WTC11 (cell line): ENCODE results near the gene ABCA3. TPM values are rescaled to one million over a fixed set of nuclear protein-coding genes. Genes with fewer than 3 reads are reported as not detected.

Experiments
- AR ChIP-seq: fragments of 250-450 bp; sonication (Bioruptor Pico); IDR thresholded peaks from 2 replicates; pipeline ENCODE4 v1.9.0; 2021; ENCODE audit warnings: mild to moderate bottlenecking
- ARID4B ChIP-seq: sonication (generic); formaldehyde crosslinking; IDR thresholded peaks from 2 replicates; pipeline ENCODE4 v1.8.0; 2023; ENCODE audit warnings: missing genetic modification reagents, mild to moderate bottlenecking, borderline replicate concordance
- ATF2 ChIP-seq: sonication (generic); formaldehyde crosslinking; IDR thresholded peaks from 2 replicates; pipeline ENCODE4 v1.8.1; 2022; ENCODE audit warnings: low read depth, missing genetic modification reagents, borderline replicate concordance
- CREB1 ChIP-seq: sonication (generic); formaldehyde crosslinking; IDR thresholded peaks from 2 replicates; pipeline ENCODE4 v1.8.0; 2023; ENCODE audit warnings: mild to moderate bottlenecking, missing genetic modification reagents
- ELF4 ChIP-seq: sonication (generic); formaldehyde crosslinking; IDR thresholded peaks from 2 replicates; pipeline ENCODE4 v1.8.1; 2022; ENCODE audit warnings: low read depth, mild to moderate bottlenecking, moderate library complexity, missing genetic modification reagents
- ESRRA ChIP-seq: sonication (generic); formaldehyde crosslinking; IDR thresholded peaks from 2 replicates; pipeline ENCODE4 v1.8.1; 2022; ENCODE audit warnings: mild to moderate bottlenecking, missing genetic modification reagents, borderline replicate concordance
- GRHL2 ChIP-seq: fragments of 250-450 bp; sonication (Bioruptor Pico); IDR thresholded peaks from 2 replicates; pipeline ENCODE4 v1.8.0; 2022; ENCODE audit warnings: mild to moderate bottlenecking, moderate library complexity; ENCODE audit not compliant: insufficient replicate concordance, severe bottlenecking
- HMGA2 ChIP-seq: fragments of 250-450 bp; sonication (Bioruptor Pico); IDR thresholded peaks from 2 replicates; pipeline ENCODE4 v1.4.0; 2021; ENCODE audit warnings: mild to moderate bottlenecking, moderate library complexity
- KAT7 ChIP-seq: sonication (generic); formaldehyde crosslinking; IDR thresholded peaks from 2 replicates; pipeline ENCODE4 v1.8.1; 2023; ENCODE audit warnings: missing genetic modification reagents, mild to moderate bottlenecking, borderline replicate concordance
- MAX ChIP-seq: sonication (generic); formaldehyde crosslinking; IDR thresholded peaks from 2 replicates; pipeline ENCODE4 v1.8.0; 2022; ENCODE audit warnings: mild to moderate bottlenecking, missing genetic modification reagents
- MYBL2 ChIP-seq: sonication (generic); formaldehyde crosslinking; IDR thresholded peaks from 2 replicates; pipeline ENCODE4 v1.8.1; 2023; ENCODE audit warnings: mild to moderate bottlenecking, moderate library complexity, missing genetic modification reagents
- NR1H2 ChIP-seq: sonication (generic); formaldehyde crosslinking; IDR thresholded peaks from 2 replicates; pipeline ENCODE4 v1.9.0; 2021; ENCODE audit warnings: mild to moderate bottlenecking, moderate library complexity, missing genetic modification reagents
- PREB ChIP-seq: sonication (generic); formaldehyde crosslinking; IDR thresholded peaks from 2 replicates; pipeline ENCODE4 v1.8.1; 2022; ENCODE audit warnings: mild to moderate bottlenecking, missing genetic modification reagents, moderate library complexity, borderline replicate concordance
- RELA ChIP-seq: sonication (generic); formaldehyde crosslinking; IDR thresholded peaks from 2 replicates; pipeline ENCODE4 v1.8.1; 2022; ENCODE audit warnings: missing genetic modification reagents, mild to moderate bottlenecking, borderline replicate concordance
- TCF7 ChIP-seq: sonication (generic); formaldehyde crosslinking; IDR thresholded peaks from 2 replicates; pipeline ENCODE4 v1.8.0; 2022; ENCODE audit warnings: mild to moderate bottlenecking, low read depth, missing genetic modification reagents, moderate library complexity
- ZNF263 ChIP-seq: sonication (generic); formaldehyde crosslinking; IDR thresholded peaks from 2 replicates; pipeline ENCODE4 v1.8.1; 2022; ENCODE audit warnings: low read depth, mild to moderate bottlenecking, moderate library complexity, missing genetic modification reagents
- ZNF317 ChIP-seq: sonication (generic); formaldehyde crosslinking; IDR thresholded peaks from 2 replicates; pipeline ENCODE4 v1.8.1; 2023; ENCODE audit warnings: low read depth, mild to moderate bottlenecking, moderate library complexity, missing genetic modification reagents, borderline replicate concordance
- ZNF396 ChIP-seq: fragments of 250-450 bp; sonication (Bioruptor Pico); IDR thresholded peaks from 2 replicates; pipeline ENCODE4 v1.8.0; 2021; ENCODE audit warnings: mild to moderate bottlenecking, moderate library complexity, borderline replicate concordance
- ZNF423 ChIP-seq: fragments of 250-450 bp; sonication (Bioruptor Pico); IDR thresholded peaks from 2 replicates; pipeline ENCODE4 v2.1.2; 2022; ENCODE audit warnings: mild to moderate bottlenecking, moderate library complexity
- ZSCAN18 ChIP-seq: fragments of 250-450 bp; sonication (Bioruptor Pico); IDR thresholded peaks from 2 replicates; pipeline ENCODE4 v2.1.2; 2022; ENCODE audit warnings: mild to moderate bottlenecking, moderate library complexity
- total RNA-seq: library from RNA; stranded (reverse); gene quantifications from 3 replicates; pipeline ENCODE4 v1.2.3, GENCODE V29; 2021
- TF ChIP-seq, protein P1 (sequence below): sonication (generic); formaldehyde crosslinking; IDR thresholded peaks from 2 replicates; pipeline ENCODE4 v1.8.0; 2022; ENCODE audit warnings: mild to moderate bottlenecking, missing genetic modification reagents
- TF ChIP-seq, protein P2 (sequence below): fragments of 200-600 bp; IDR thresholded peaks from 2 replicates; pipeline ENCODE4 v1.8.0; 2022; ENCODE audit warnings: antibody characterized with exemption

Gene ABCA3
- total RNA-seq, 1 experiment from 2014 or later: 12.1 TPM

DNA sequence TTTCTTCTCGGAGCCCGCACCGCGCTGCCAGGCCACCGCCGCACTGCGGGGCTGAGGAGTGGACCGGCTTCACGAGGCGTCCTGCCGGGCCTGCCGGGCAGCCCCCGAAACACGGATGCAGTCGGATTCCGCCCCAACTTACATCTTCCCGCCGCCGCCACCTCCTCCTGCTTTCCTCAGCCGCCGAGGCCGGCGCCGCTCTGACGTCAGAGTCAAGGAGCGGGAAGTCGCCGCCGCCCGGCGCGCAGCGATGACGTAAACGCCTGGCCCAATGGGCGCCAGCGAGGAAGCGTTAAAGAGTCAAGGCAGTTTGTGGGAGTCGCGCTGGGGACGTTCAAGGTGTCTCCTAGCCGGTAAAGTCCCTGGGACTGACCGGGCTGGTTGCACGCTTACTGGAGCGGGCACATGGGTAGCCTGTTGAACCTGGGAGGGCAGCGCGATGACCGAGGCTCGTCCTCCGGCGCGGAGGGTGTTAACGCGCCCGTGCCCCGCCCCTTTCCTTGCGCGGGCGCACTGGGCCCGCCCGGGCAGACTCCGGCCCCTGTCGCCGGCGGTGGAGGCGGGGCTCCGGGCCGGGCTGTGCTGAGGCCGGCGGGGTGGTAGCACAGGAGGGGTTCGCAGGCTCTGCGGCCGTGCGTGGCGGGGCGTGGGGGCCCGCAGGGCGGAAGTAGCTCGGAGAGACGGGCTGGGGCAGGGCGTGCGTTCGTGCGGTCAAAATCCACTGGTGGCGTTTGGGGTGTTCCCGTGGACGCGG is 72.4 kb downstream of the ABCA3 start, which contains the start of gene RNPS1 (continued):
- TF ChIP-seq ZSCAN18 (CRISPR knock-in tag) (no peak), MYBL2 (CRISPR knock-in tag) (peak; percentile 93), GRHL2 (CRISPR knock-in tag) (no peak), ESRRA (CRISPR knock-in tag) (0 out of 2 replicates have a peak, but pooled peaks have one; percentile 51), ZNF396 (no peak), KAT7 (CRISPR knock-in tag) (peak; percentile 57; the same call in 1 of the 2 replicates), RELA (CRISPR knock-in tag) (peak; percentile 31; the same call in 1 of the 2 replicates), TCF7 (CRISPR knock-in tag) (no peak), CREB1 (CRISPR knock-in tag) (peak; percentile 98), ATF2 (CRISPR knock-in tag) (no peak), HMGA2 (CRISPR knock-in tag) (0 out of 2 replicates have a peak, but pooled peaks have one; percentile 27), ZNF317 (CRISPR knock-in tag) (no peak), MAX (CRISPR knock-in tag) (peak; percentile 97), AR (CRISPR knock-in tag) (no peak), ELF4 (CRISPR knock-in tag) (no peak), ZNF263 (no peak), NR1H2 (CRISPR knock-in tag) (no peak), PREB (no peak), ARID4B (peak; percentile 74), ZNF423 (CRISPR knock-in tag) (no peak)
- TF ChIP-seq, protein P1, sequence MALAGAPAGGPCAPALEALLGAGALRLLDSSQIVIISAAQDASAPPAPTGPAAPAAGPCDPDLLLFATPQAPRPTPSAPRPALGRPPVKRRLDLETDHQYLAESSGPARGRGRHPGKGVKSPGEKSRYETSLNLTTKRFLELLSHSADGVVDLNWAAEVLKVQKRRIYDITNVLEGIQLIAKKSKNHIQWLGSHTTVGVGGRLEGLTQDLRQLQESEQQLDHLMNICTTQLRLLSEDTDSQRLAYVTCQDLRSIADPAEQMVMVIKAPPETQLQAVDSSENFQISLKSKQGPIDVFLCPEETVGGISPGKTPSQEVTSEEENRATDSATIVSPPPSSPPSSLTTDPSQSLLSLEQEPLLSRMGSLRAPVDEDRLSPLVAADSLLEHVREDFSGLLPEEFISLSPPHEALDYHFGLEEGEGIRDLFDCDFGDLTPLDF (CRISPR knock-in tag): peak; percentile 90
- TF ChIP-seq, protein P2, sequence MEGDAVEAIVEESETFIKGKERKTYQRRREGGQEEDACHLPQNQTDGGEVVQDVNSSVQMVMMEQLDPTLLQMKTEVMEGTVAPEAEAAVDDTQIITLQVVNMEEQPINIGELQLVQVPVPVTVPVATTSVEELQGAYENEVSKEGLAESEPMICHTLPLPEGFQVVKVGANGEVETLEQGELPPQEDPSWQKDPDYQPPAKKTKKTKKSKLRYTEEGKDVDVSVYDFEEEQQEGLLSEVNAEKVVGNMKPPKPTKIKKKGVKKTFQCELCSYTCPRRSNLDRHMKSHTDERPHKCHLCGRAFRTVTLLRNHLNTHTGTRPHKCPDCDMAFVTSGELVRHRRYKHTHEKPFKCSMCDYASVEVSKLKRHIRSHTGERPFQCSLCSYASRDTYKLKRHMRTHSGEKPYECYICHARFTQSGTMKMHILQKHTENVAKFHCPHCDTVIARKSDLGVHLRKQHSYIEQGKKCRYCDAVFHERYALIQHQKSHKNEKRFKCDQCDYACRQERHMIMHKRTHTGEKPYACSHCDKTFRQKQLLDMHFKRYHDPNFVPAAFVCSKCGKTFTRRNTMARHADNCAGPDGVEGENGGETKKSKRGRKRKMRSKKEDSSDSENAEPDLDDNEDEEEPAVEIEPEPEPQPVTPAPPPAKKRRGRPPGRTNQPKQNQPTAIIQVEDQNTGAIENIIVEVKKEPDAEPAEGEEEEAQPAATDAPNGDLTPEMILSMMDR: no peak
